Kidney epithelial cell (primary cell): Measurements from ENCODE around the gene PFKFB1. TPM values are rescaled to one million over a fixed set of nuclear protein-coding genes. Genes with fewer than 3 reads are reported as not detected.

Experiments used
- DNase-seq: peaks from one replicate; pipeline ENCODE4 v3.0.0-alpha.2; 2010; ENCODE audit warnings: low read depth
- H3K27me3 ChIP-seq: 2 replicates; pipeline ENCODE4 v1.6.0; 2011; ENCODE audit warnings: low read length; ENCODE audit not compliant: control insufficient read depth, insufficient read depth
- H3K36me3 ChIP-seq: 2 replicates; pipeline ENCODE4 v1.5.1; 2011; ENCODE audit warnings: low read length; ENCODE audit not compliant: control insufficient read depth, insufficient read depth
- H3K4me3 ChIP-seq: 2 replicates; pipeline ENCODE4 v1.5.1; 2011; ENCODE audit warnings: low read depth, mild to moderate bottlenecking, control low read depth, low read length
- total RNA-seq: library from RNA; depleted of rRNA; stranded (reverse); fragments of >200 nt; gene quantifications from 2 replicates; pipeline ENCODE4 v1.2.3, GENCODE V29; 2015
- TF ChIP-seq, protein P1 (sequence below): IDR thresholded peaks from 2 replicates; pipeline ENCODE4 v1.5.1; 2011; ENCODE audit warnings: mild to moderate bottlenecking, moderate library complexity, low read length, control low read depth, inconsistent platforms; ENCODE audit not compliant: insufficient read depth, poor library complexity, severe bottlenecking

The PFKFB1 gene
- total RNA-seq, 1 donor from 2014 or later: not detected

- Histone ChIP-seq H3K36me3 (no peaks in the 10 kb centered on the region), H3K27me3 (no peaks in the 10 kb centered on the region), H3K4me3 (no peak overlapping the region)
- TF ChIP-seq, protein P1, sequence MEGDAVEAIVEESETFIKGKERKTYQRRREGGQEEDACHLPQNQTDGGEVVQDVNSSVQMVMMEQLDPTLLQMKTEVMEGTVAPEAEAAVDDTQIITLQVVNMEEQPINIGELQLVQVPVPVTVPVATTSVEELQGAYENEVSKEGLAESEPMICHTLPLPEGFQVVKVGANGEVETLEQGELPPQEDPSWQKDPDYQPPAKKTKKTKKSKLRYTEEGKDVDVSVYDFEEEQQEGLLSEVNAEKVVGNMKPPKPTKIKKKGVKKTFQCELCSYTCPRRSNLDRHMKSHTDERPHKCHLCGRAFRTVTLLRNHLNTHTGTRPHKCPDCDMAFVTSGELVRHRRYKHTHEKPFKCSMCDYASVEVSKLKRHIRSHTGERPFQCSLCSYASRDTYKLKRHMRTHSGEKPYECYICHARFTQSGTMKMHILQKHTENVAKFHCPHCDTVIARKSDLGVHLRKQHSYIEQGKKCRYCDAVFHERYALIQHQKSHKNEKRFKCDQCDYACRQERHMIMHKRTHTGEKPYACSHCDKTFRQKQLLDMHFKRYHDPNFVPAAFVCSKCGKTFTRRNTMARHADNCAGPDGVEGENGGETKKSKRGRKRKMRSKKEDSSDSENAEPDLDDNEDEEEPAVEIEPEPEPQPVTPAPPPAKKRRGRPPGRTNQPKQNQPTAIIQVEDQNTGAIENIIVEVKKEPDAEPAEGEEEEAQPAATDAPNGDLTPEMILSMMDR: no peak
- no peak for DNase-seq
These were observed 65.1 kb downstream of the PFKFB1 start for GRCh38 chrX:54928876-54929275.

- no peak for DNase-seq
- no peaks in the 10 kb centered on the region for H3K36me3 ChIP-seq
- TF ChIP-seq, protein P1: no peak
- H3K4me3 ChIP-seq: no peak overlapping the region
- no peaks in the 10 kb centered on the region for H3K27me3 ChIP-seq
These were observed 67.0 kb downstream of the PFKFB1 start for GRCh38 chrX:54926978-54927377.

GRCh38 chrX:54923376-54923775 is 70.6 kb downstream of the PFKFB1 start:
- Histone ChIP-seq H3K36me3 (no peaks in the 10 kb centered on the region), H3K4me3 (no peak overlapping the region), H3K27me3 (no peaks in the 10 kb centered on the region)
- no peak for DNase-seq
- TF ChIP-seq, protein P1: no peak

DNA sequence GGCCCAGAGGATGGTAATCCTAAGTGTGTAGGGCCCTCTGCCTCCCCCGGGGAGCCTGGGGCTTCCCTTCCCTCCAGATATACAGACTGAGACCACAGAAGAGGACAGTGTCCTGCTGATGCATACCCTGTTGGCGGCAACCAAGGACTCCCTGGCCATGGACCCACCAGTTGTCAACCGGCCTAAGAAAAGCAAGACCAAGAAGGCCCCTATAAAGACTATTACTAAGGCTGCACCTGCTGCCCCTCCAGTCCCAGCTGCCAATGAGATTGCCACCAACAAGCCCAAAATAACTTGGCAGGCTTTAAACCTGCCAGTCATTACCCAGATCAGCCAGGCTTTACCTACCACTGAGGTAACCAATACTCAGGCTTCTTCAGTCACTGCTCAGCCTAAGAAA is 71.4 kb downstream of the PFKFB1 start:
- DNase-seq: no peak
- Histone ChIP-seq H3K27me3 (no peaks in the 10 kb centered on the region), H3K36me3 (no peaks in the 10 kb centered on the region), H3K4me3 (no peak overlapping the region)
- TF ChIP-seq, protein P1: no peak

- peak; percentile 5 for DNase-seq
These were observed 72.5 kb downstream of the PFKFB1 start for GRCh38 chrX:54921427-54922021.

More at GRCh38 chrX:54921427-54922021, 72.5 kb downstream of the PFKFB1 start:
- no peaks in the 10 kb centered on the region for H3K36me3 ChIP-seq
- no peaks in the 10 kb centered on the region for H3K27me3 ChIP-seq
- peak overlapping the region; percentile 72 for H3K4me3 ChIP-seq
- TF ChIP-seq, protein P1: no peak
